Activated CD4-positive, alpha-beta T cell treated with anti-CD3 and anti-CD28 coated beads, Interleukin-2, amount 10 ng/mL, durations not matched to agents 24 days and 14 days (primary cell): Measurements from ENCODE around the gene LHCGR. TPM values are rescaled to one million over a fixed set of nuclear protein-coding genes. Genes with fewer than 3 reads are reported as not detected.

Experiments
- DNase-seq: peaks from one replicate; pipeline ENCODE4 v3.0.0; 2022
- H3K27ac Mint-ChIP-seq: one replicate; pipeline ENCODE4 v1.8.0; 2022; ENCODE audit warnings: mild to moderate bottlenecking, mixed read lengths
- H3K27me3 Mint-ChIP-seq: one replicate; pipeline ENCODE4 v1.8.0; 2022; ENCODE audit warnings: mixed read lengths
- H3K36me3 Mint-ChIP-seq: one replicate; pipeline ENCODE4 v1.8.0; 2022; ENCODE audit warnings: low read depth, mild to moderate bottlenecking, mixed read lengths
- H3K4me1 Mint-ChIP-seq: one replicate; pipeline ENCODE4 v1.8.0; 2021; ENCODE audit warnings: mixed read lengths
- H3K4me3 Mint-ChIP-seq: one replicate; pipeline ENCODE4 v1.8.0; 2022; ENCODE audit warnings: mild to moderate bottlenecking, moderate library complexity, mixed read lengths
- H3K9me3 Mint-ChIP-seq: one replicate; pipeline ENCODE4 v1.8.0; 2021; ENCODE audit warnings: mixed read lengths
- intact Hi-C: fragments of 100-400 bp; cut with micrococcal nuclease; formaldehyde crosslinking; loops from one replicate; pipeline ENCODE4 v1.15.1; 2023
- total RNA-seq: library from RNA; stranded (reverse); gene quantifications from 2 replicates; pipeline ENCODE4 v1.2.3, GENCODE V29; 2022

Gene LHCGR
- total RNA-seq, 1 donor from 2014 or later, result not detected

DNA sequence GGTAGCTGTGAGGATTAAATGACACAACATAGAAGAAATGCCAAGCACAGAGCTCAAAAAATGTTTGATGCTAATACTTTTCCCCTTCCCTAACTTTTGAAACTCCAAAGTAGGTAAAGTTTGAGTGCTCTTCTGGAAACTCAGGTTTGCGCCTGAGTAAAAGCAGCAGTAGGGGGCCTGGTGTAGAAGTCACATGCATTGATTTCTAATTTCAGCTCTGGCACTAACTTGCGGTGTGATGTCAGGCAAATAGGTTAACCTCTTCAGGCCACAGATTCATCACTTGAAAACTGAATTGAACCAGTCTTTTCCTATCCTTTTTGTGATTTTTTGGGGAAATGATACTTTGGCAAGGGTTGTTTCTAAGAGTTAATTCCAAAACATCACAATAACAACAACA is 27.2 kb downstream of the LHCGR start:
- H3K4me3 Mint-ChIP-seq, result no peak overlapping the region
- H3K9me3 Mint-ChIP-seq, result no peaks in the 10 kb centered on the region
- DNase-seq, result no peak
- H3K27me3 Mint-ChIP-seq, result no peaks in the 10 kb centered on the region
- intact Hi-C loops, result no loop called here
- H3K27ac Mint-ChIP-seq, result no peak overlapping the region
- no peaks in the 10 kb centered on the region for H3K4me1 Mint-ChIP-seq
- H3K36me3 Mint-ChIP-seq, result no peaks in the 10 kb centered on the region

GRCh38 chr2:48727560-48727959 is 28.0 kb downstream of the LHCGR start:
- DNase-seq, result no peak
- Mint-ChIP-seq H3K27me3 (no peaks in the 10 kb centered on the region), H3K4me1 (no peaks in the 10 kb centered on the region), H3K9me3 (no peaks in the 10 kb centered on the region), H3K36me3 (no peaks in the 10 kb centered on the region), H3K27ac (no peak overlapping the region), H3K4me3 (no peak overlapping the region)
- intact Hi-C loops, result no loop called here

- intact Hi-C loops, result no loop called here
Measured at GRCh38 chr2:48725696-48726494, 29.6 kb downstream of the LHCGR start.

DNA sequence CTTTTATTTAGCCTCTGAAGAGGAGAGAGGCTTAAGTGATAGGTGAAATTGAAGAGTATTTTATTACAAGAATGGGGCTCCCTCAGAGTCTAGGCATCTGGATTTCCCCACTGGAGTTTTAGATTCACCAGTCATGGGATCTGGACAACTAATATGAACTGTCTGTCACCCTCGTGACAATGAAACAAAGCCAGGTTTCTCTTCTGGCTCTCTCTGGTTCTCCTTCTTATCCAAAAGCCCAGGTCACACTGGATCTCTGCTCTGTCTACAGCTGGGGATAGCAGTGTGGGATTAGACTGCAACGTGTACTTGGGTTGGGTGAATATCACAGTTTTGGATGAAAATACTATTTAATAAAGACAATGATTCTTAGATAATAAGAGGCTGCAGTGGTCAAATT is 31.2 kb downstream of the LHCGR start:
- intact Hi-C loops, result no loop called here
- Mint-ChIP-seq H3K27ac (no peak overlapping the region), H3K9me3 (no peaks in the 10 kb centered on the region), H3K36me3 (no peaks in the 10 kb centered on the region), H3K27me3 (peaks cover 2% of the 10 kb centered on the region), H3K4me1 (no peaks in the 10 kb centered on the region), H3K4me3 (no peak overlapping the region)
- DNase-seq, result no peak

More at GRCh38 chr2:48725696-48726494, 29.6 kb downstream of the LHCGR start:
- Mint-ChIP-seq H3K4me1 (no peaks in the 10 kb centered on the region), H3K4me3 (no peak overlapping the region), H3K36me3 (no peaks in the 10 kb centered on the region), H3K27me3 (no peaks in the 10 kb centered on the region), H3K27ac (no peak overlapping the region), H3K9me3 (no peaks in the 10 kb centered on the region)
- no peak for DNase-seq

DNA sequence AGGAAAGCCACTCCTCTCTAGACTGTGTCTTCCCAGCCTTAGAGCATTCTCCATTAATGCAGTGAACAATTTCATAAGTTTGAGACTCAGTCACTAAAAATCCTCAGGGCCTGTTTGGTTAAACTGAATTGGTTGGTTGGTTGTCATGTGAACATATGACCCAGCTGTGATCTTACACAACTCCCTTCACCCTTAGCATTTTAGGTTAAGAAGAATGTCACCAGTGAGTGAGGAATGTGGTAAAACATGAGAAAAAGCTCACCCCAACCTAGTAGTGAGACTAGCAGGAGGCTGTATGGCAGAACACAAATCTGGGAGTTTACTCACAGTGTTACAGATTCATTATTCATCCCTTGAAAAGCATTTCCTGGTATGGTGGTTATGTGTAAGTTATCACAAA is 32.4 kb downstream of the LHCGR start:
- no peak for DNase-seq
- no peaks in the 10 kb centered on the region for H3K36me3 Mint-ChIP-seq
- no peak overlapping the region for H3K27ac Mint-ChIP-seq
- H3K27me3 Mint-ChIP-seq, result peaks cover 2% of the 10 kb centered on the region
- no peak overlapping the region for H3K4me3 Mint-ChIP-seq
- H3K4me1 Mint-ChIP-seq, result no peaks in the 10 kb centered on the region
- H3K9me3 Mint-ChIP-seq, result no peaks in the 10 kb centered on the region
- intact Hi-C loops, result no loop called here

GRCh38 chr2:48722391-48722790 is 33.1 kb downstream of the LHCGR start:
- Mint-ChIP-seq H3K27me3 (peaks cover 2% of the 10 kb centered on the region), H3K9me3 (no peaks in the 10 kb centered on the region), H3K27ac (no peak overlapping the region), H3K36me3 (no peaks in the 10 kb centered on the region), H3K4me3 (no peak overlapping the region), H3K4me1 (no peaks in the 10 kb centered on the region)
- intact Hi-C loops, result no loop called here
- no peak for DNase-seq

GRCh38 chr2:48721158-48721557 is 34.4 kb downstream of the LHCGR start:
- H3K27ac Mint-ChIP-seq, result no peak overlapping the region
- peaks cover 2% of the 10 kb centered on the region for H3K27me3 Mint-ChIP-seq
- H3K9me3 Mint-ChIP-seq, result no peaks in the 10 kb centered on the region
- H3K4me3 Mint-ChIP-seq, result no peak overlapping the region
- intact Hi-C loops, result no loop called here
- no peaks in the 10 kb centered on the region for H3K4me1 Mint-ChIP-seq
- DNase-seq, result no peak
- no peaks in the 10 kb centered on the region for H3K36me3 Mint-ChIP-seq

- Mint-ChIP-seq H3K27me3 (peaks cover 2% of the 10 kb centered on the region), H3K27ac (no peak overlapping the region), H3K9me3 (no peaks in the 10 kb centered on the region), H3K4me3 (no peak overlapping the region), H3K36me3 (no peaks in the 10 kb centered on the region), H3K4me1 (no peaks in the 10 kb centered on the region)
- no peak for DNase-seq
- intact Hi-C loops, result no loop called here
Measured at GRCh38 chr2:48719480-48720177, 35.9 kb downstream of the LHCGR start.

DNA sequence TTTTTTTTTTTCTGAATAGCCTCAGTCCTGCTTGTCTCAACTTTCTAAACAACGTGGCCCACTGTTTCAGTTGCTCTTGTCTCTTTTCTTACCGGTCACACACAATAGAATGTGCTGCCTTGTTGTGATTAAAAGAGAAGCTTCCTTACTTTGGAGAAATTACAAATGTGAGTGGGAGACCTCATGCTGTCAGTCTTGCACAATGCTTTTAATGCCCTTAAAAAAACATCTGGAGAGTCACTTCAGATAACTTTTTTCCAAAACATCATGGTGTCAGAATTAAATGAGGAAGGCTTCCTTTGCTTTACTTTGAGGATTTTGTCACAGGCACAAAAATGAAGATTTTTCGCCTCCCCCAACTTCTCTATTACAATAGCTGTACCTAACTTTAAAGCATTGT is 37.7 kb downstream of the LHCGR start:
- DNase-seq, result no peak
- H3K9me3 Mint-ChIP-seq, result no peaks in the 10 kb centered on the region
- no peak overlapping the region for H3K4me3 Mint-ChIP-seq
- H3K27me3 Mint-ChIP-seq, result peaks cover 2% of the 10 kb centered on the region
- no peak overlapping the region for H3K27ac Mint-ChIP-seq
- intact Hi-C loops, result no loop called here
- no peaks in the 10 kb centered on the region for H3K4me1 Mint-ChIP-seq
- H3K36me3 Mint-ChIP-seq, result no peaks in the 10 kb centered on the region

DNA sequence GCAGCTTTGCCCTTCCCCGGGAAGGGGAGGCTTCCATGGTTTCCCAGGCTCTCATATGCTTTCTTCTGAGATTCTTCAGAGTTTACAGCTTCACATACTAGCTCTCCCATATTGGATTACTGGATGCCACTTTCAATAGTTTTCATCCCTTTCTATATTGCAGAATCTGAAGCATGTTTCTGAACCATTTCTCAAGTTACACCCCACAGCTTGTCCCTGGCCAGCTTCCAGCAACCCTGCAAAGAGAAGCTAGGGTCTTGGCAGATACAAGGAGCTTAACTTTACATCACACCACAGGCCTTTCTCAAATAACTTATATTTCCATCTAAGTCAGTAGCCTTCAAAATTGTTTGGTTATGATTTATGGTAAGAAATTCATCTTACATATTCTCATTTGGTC is 39.6 kb downstream of the LHCGR start:
- H3K4me3 Mint-ChIP-seq, result no peak overlapping the region
- no peaks in the 10 kb centered on the region for H3K9me3 Mint-ChIP-seq
- DNase-seq, result no peak
- H3K4me1 Mint-ChIP-seq, result no peaks in the 10 kb centered on the region
- no peak overlapping the region for H3K27ac Mint-ChIP-seq
- H3K27me3 Mint-ChIP-seq, result peaks cover 5% of the 10 kb centered on the region
- intact Hi-C loops, result no loop called here
- no peaks in the 10 kb centered on the region for H3K36me3 Mint-ChIP-seq

DNA sequence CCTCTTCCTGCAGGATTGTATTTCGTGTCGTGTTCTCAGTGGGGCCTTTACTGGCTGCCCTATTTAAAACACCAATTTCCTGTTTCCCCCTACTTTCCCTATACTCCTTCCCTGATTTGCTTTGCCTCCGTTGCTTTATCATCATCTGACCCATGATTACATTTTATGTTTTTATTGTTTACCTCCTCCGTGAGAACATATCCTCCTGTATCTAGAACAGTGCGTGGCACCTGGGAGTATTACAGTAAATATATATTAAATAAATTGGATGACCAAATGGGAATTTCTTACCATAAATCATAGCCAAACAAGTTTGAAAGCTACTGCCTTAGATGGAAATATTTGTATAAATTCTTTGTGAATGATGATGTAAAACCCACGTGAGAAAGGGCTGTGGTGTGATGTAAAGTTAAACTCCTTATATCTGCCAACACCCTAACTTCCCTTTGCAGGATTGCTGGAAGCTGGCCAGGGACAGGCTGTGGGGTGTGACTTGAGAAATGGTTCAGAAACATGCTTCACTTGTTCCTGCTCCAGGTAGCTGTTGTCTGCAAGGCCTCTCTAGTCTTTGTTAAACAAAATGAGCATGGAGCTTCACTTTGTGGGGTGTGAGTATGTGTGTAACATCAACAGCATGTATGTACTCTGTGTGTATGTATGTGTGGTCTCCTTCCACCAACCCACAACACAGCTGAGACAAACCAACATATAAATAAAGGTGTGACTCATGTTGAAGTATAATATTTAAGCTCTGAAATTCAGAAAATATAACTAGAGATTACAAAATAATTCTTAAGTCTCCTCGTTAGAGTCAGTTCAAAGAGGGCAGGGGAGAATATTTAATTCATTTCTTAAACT is 40.3 kb downstream of the LHCGR start:
- no peak for DNase-seq
- Mint-ChIP-seq H3K4me3 (no peak overlapping the region), H3K4me1 (no peaks in the 10 kb centered on the region), H3K9me3 (no peaks in the 10 kb centered on the region), H3K36me3 (no peaks in the 10 kb centered on the region), H3K27me3 (peaks cover 2% of the 10 kb centered on the region), H3K27ac (no peak overlapping the region)
- intact Hi-C loops, result no loop called here

- no peaks in the 10 kb centered on the region for H3K4me1 Mint-ChIP-seq
- DNase-seq, result no peak
- H3K9me3 Mint-ChIP-seq, result no peaks in the 10 kb centered on the region
- intact Hi-C loops, result no loop called here
- peaks cover 2% of the 10 kb centered on the region for H3K27me3 Mint-ChIP-seq
- no peaks in the 10 kb centered on the region for H3K36me3 Mint-ChIP-seq
- no peak overlapping the region for H3K27ac Mint-ChIP-seq
- no peak overlapping the region for H3K4me3 Mint-ChIP-seq
Measured at GRCh38 chr2:48714245-48714644, 41.3 kb downstream of the LHCGR start.

DNA sequence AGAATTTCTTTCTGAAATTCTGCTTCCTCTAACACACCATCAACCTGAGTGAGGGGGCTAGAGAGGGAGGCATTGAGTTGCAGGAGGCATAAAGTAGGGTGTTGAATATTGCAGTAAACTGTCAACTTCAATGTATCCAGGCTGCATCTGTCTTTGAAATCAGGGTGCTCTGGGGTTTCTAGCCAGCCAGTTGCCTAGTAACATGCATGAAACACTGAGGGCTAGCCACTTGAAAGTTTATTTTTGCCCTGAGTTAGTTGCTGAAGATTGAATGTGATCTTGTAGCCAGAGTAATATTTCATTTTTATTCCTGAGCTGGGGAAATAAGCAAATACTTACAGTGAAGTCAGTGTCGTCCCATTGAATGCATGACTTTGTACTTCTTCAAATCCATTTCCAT is 41.9 kb downstream of the LHCGR start:
- H3K27me3 Mint-ChIP-seq, result peaks cover 2% of the 10 kb centered on the region
- no peaks in the 10 kb centered on the region for H3K36me3 Mint-ChIP-seq
- intact Hi-C loops, result no loop called here
- no peaks in the 10 kb centered on the region for H3K4me1 Mint-ChIP-seq
- H3K9me3 Mint-ChIP-seq, result no peaks in the 10 kb centered on the region
- H3K27ac Mint-ChIP-seq, result no peak overlapping the region
- no peak overlapping the region for H3K4me3 Mint-ChIP-seq
- no peak for DNase-seq

DNA sequence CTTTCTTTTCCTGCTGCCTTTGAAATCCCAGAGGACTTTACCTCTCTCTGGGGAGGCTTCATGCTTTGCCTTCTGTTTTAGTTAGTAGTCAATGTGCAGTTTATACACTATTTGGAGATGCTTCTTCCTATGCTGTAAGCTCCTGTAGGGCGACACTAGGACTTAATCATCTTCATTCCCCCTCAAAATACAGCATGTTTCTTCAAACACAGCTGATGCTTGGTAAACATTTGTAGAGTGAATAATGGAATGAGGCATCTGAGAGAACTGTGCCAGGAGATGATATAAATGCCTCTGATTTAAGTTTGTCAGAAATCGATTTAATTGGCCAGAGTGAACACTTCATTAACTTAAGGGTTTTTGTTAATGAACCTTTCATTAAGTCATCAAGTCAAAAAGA is 43.4 kb downstream of the LHCGR start:
- no peak for DNase-seq
- intact Hi-C loops, result no loop called here
- H3K27ac Mint-ChIP-seq, result no peak overlapping the region
- no peaks in the 10 kb centered on the region for H3K9me3 Mint-ChIP-seq
- no peak overlapping the region for H3K4me3 Mint-ChIP-seq
- H3K36me3 Mint-ChIP-seq, result no peaks in the 10 kb centered on the region
- H3K4me1 Mint-ChIP-seq, result no peaks in the 10 kb centered on the region
- H3K27me3 Mint-ChIP-seq, result peaks cover 2% of the 10 kb centered on the region
